Activated CD4-positive, alpha-beta memory T cell treated with anti-CD3 and anti-CD28 coated beads for 36 hours (primary cell): Measurements from ENCODE around the gene ITIH5. TPM values are rescaled to one million over a fixed set of nuclear protein-coding genes. Genes with fewer than 3 reads are reported as not detected.
"Not testable (repeated sequence)": the region's sequence is repeated elsewhere in the genome, so short reads cannot be mapped to it uniquely, and the experiment has no call there.

Source experiments
- CTCF ChIA-PET: fragments of 350-600 bp; sonication (Branson Sonifier 250); formaldehyde crosslinking; loops from one replicate; lab custom pipeline; 2021; ENCODE audit warnings: antibody characterized with exemption, inconsistent platforms; lab: Charles Lee
- POLR2A ChIA-PET: fragments of 350-600 bp; sonication (Branson Sonifier 250); formaldehyde crosslinking; loops from one replicate; lab custom pipeline; 2021; ENCODE audit warnings: antibody characterized with exemption; lab: Charles Lee
- DNase-seq: peaks from one replicate; pipeline ENCODE4 v3.0.0-alpha.2; 2020
- H3K27ac Mint-ChIP-seq: one replicate; pipeline ENCODE4 v1.8.0; 2021; ENCODE audit warnings: mixed read lengths
- H3K27me3 Mint-ChIP-seq: one replicate; pipeline ENCODE4 v1.8.0; 2021; ENCODE audit warnings: mixed read lengths
- H3K36me3 Mint-ChIP-seq: one replicate; pipeline ENCODE4 v1.8.0; 2021; ENCODE audit warnings: mixed read lengths
- H3K4me1 Mint-ChIP-seq: one replicate; pipeline ENCODE4 v1.8.0; 2021; ENCODE audit warnings: low read depth, mixed read lengths
- H3K4me3 Mint-ChIP-seq: one replicate; pipeline ENCODE4 v1.8.0; 2021; ENCODE audit warnings: mild to moderate bottlenecking, mixed read lengths
- H3K9me3 Mint-ChIP-seq: one replicate; pipeline ENCODE4 v1.8.0; 2021; ENCODE audit warnings: mixed read lengths
- intact Hi-C: fragments of 100-400 bp; cut with micrococcal nuclease; formaldehyde crosslinking; loops from one replicate; pipeline ENCODE4 v1.15.1; 2023
- total RNA-seq, 2 experiments: library from RNA; stranded (reverse); gene quantifications; one replicate each; pipeline ENCODE4 v1.2.3, GENCODE V29; 2021

The ITIH5 gene
- total RNA-seq, 2 experiments from 2014 or later = not detected

DNA sequence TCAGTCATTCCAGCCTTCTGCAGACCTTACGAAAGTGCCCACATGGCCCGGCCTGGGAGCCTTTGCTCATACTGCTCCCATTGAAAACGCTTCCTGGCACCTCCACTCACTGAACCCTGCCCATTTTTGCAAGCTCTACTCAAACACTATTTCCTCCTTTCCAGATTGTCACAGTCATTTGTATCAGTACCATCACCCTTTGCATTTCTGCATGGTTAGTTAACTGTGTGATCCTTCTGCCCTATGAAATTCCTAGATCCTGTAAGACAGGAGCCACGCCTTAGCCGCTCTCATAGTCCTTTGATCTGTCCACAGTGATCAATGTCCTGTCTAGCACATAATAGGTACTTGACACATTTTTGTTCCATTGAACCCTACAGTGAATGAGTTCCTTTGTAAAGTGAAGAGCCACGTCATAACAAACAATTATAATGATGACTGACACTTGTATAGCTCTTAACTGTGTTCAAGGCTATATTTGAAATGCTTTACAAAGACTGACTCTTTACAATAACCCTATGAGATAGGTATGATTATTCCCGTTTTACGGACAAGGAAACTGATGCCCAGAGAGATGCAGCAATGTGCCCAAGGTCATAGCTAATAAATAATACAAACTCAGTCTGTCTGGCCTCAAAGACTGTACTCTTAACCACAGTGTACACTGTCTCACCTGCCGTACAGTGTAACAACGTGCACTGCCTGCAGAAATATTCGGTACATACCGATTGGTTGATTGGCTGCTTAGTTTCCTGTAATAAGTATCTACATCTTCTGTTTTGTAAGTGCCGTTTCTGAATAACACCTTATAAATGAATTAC lies 19.8 kb upstream of the ITIH5 start:
- Mint-ChIP-seq H3K4me1 (peaks cover 14% of the 10 kb centered on the region), H3K27ac (no peak overlapping the region), H3K9me3 (peaks cover 19% of the 10 kb centered on the region), H3K27me3 (peaks cover 15% of the 10 kb centered on the region), H3K36me3 (peaks cover 3% of the 10 kb centered on the region), H3K4me3 (no peak overlapping the region)
- intact Hi-C loops = loop anchor here (1.0 to 10.0 kb wide), 4 partner anchors 161 to 1616 kb away; partner anchors contain the start of gene SFMBT2
- ChIA-PET POLR2A (interaction anchor here (1.0 kb wide), 1 partner anchor 161 kb away, joined by 3 read pairs; no protein-coding TSS in a partner anchor), CTCF (interaction anchor here (0.6 to 7.8 kb wide), 36 partner anchors 9 to 1617 kb away, joined by 3 to 150 read pairs (median 4); partner anchors contain the start of genes ATP5F1C, ITIH2 and KIN)
- DNase-seq = no peak

DNA sequence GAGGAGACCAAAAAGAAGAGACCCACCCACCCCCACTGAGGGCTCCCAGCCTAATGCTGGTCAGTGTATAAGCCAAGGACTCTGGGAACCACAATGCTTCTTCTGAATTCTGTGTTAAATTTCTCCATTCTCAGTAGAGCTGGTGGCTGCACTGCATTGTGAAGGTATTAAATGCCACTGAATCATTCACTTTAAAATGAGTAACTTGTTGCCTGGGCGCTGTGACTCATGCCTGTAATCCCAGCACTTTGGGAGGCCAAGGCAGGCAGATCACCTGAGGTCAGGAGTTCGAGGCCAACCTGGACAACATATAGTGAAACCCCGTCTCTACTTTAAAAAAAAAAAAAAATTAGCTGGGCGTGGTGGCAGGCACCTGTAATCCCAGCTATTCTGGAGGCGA lies 13.3 kb upstream of the ITIH5 start:
- H3K4me1 Mint-ChIP-seq, H3K27ac Mint-ChIP-seq, POLR2A ChIA-PET, H3K9me3 Mint-ChIP-seq, H3K4me3 Mint-ChIP-seq, H3K36me3 Mint-ChIP-seq: not testable (repeated sequence)
- peak; percentile 15 for DNase-seq
- intact Hi-C loops = loop anchor here (10.0 kb wide), 2 partner anchors 265 to 755 kb away; partner anchors contain the start of gene SFMBT2
- peaks cover 21% of the 10 kb centered on the region for H3K27me3 Mint-ChIP-seq
- CTCF ChIA-PET = interaction anchor here (1.1 kb wide), 1 partner anchor 12 kb away, joined by 3 read pairs; no protein-coding TSS in a partner anchor

DNA sequence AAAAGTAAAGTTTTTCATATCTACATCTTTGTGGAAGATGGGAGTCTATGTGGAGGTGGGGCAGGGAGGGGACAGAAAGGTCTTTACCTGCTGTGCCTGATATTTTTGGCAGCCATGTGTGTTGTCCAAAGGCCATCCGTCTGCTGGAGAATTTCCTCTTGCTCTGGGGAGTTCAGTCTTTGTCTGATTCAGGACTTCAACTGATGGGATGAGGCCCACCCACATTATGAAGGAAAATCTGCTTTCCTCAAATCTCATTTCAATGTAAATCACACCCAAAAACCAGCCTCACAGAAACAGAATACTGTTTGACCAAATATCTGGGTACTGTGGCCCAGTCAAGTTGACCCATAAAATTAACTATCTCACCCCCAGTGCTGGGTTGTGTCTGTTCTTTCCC lies 12.5 kb upstream of the ITIH5 start:
- Mint-ChIP-seq H3K4me1 (no peaks in the 10 kb centered on the region), H3K27me3 (peaks cover 23% of the 10 kb centered on the region), H3K9me3 (no peaks in the 10 kb centered on the region), H3K36me3 (no peaks in the 10 kb centered on the region), H3K4me3 (no peak overlapping the region), H3K27ac (no peak overlapping the region)
- DNase-seq = no peak
- POLR2A ChIA-PET = no interaction called here
- intact Hi-C loops = no loop called here
- CTCF ChIA-PET = no interaction called here

DNA sequence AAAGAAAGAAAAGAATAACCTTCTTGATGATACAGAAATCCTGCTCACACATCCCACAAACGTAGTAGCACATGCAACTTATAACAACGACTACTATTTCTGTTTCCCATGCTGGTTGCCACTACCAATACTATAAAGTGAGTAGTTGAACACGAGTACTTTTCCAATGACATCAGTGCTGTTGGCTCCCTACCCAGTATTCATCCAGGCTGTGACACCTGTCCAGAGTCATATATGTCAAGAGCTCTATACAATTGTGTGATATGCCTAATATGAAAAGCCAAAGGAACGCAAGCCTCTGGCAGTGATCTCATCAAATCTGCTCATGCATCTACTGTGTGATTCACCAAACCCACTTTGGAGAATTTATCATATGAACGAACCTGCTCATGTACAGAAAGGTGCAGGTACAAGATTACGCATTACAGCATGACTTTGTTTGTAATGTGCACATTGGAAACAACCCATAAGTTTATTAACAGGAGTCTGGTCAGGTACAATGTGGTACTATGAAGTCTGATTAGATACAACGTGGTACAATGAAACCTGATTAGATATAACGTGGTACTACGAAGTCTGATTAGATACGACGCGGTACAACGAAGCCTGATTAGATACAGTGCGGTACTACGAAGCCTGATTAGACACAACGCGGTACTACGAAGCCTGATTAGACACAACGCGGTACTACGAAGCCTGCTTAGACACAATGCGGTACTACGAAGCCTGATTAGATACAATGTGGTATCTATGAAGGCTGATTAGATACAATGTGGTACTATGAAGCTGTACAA lies 5.8 kb upstream of the ITIH5 start:
- intact Hi-C loops = no loop called here
- H3K4me3 Mint-ChIP-seq = no peak overlapping the region
- H3K9me3 Mint-ChIP-seq = no peaks in the 10 kb centered on the region
- ChIA-PET POLR2A (no interaction called here), CTCF (no interaction called here)
- H3K4me1 Mint-ChIP-seq = peaks cover 3% of the 10 kb centered on the region
- H3K27ac Mint-ChIP-seq = no peak overlapping the region
- H3K27me3 Mint-ChIP-seq = peaks cover 38% of the 10 kb centered on the region
- H3K36me3 Mint-ChIP-seq = no peaks in the 10 kb centered on the region
- DNase-seq = no peak

DNA sequence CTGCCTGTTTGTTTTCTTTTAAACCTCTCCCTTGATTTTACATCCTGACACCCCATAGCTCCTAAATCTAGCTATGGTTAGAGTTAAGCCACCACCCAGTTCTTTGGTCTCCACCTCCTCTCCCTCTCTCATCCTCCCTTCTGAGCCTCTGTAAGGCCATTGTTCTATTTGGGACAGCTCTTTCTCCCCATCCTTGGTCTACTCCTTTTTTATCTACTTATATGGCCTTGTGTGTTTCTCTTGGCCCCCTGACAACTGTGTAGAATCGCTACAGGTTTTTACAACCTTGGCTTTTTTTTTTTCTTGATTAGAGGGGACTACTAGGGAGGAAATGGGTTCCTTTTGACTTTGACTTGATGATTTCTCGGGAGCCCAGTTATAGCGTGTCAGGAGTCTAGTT lies 3.4 kb upstream of the ITIH5 start:
- DNase-seq = no peak
- H3K9me3 Mint-ChIP-seq = no peaks in the 10 kb centered on the region

DNA sequence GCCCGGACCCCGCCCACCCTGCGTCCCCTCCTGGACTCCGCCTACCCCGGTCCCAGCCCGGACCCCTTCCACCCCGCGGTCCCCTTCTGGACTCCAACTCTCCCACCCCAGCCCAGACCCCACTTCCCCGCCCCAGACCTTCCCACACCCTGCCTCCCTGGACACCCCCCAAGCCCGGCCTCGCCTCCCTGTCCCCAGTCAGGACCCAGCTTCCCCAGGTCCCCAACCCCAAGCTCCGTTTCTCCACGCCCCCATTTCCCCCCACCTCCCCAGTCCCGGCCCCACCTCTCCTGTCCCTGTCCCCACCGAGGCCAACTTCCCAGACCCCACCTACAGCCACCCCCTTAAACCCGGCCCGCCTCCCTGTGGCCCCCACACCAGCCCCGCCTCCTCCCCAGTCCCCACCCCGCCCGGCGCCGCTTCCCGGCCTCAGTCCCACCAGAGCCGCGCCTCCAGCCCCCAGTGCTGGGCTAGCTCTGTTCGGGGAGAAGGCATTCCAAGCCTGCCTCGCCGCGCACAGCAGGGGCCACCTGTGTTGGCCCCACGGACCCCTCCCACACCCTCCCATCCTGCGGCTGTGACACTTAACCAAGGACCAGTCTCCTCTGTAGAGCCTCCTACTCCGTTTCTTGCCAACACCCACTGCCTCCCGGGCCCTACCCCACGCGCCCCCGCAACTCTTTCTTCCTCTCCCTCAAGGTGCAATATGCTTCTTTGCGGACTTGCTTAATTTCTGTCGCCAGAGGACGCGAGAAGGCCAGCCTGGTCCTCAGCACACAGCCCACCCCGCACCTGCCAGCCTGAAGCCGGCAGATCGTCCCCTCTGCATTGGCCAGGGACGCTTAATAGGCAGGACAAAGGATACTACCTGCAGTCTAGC lies 736 bp upstream of the ITIH5 start:
- ChIA-PET POLR2A (no interaction called here), CTCF (no interaction called here)
- peaks cover 12% of the 10 kb centered on the region for H3K4me1 Mint-ChIP-seq
- no peak overlapping the region for H3K27ac Mint-ChIP-seq
- peak; percentile 13 for DNase-seq
- H3K4me3 Mint-ChIP-seq = peak overlapping the region; percentile 52
- intact Hi-C loops = no loop called here
- H3K9me3 Mint-ChIP-seq = no peaks in the 10 kb centered on the region
- peaks cover 39% of the 10 kb centered on the region for H3K27me3 Mint-ChIP-seq
- H3K36me3 Mint-ChIP-seq = no peaks in the 10 kb centered on the region

More for the DNA sequence above, 3.4 kb upstream of the ITIH5 start:
- intact Hi-C loops = no loop called here
- no peak overlapping the region for H3K27ac Mint-ChIP-seq
- peaks cover 42% of the 10 kb centered on the region for H3K27me3 Mint-ChIP-seq
- no peaks in the 10 kb centered on the region for H3K36me3 Mint-ChIP-seq
- CTCF ChIA-PET = interaction anchor here (0.6 to 1.0 kb wide), 3 partner anchors 19 to 145 kb away, joined by 3 to 4 read pairs (median 3); no protein-coding TSS in a partner anchor
- POLR2A ChIA-PET = no interaction called here
- H3K4me1 Mint-ChIP-seq = peaks cover 12% of the 10 kb centered on the region
- no peak overlapping the region for H3K4me3 Mint-ChIP-seq

DNA sequence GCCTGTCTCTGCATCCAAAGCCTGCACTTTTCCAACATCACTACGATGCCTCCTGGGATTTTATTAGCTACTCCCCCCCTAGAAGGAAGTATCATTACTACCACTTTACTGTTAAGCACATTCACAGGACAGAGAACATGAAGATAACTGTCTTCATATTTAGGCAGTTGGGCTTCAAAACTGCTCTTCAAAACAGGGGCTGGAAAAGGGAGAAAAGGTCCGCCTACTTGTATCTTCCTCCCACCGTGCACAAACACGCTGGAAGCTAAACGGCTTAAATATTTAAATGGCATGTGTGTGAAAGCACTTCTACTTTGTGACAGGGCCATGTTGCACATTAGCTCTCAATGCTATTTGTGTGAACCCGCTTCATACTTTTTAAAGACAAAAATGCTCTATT lies 999 bp downstream of the ITIH5 start:
- Mint-ChIP-seq H3K27ac (no peak overlapping the region), H3K4me3 (no peak overlapping the region), H3K27me3 (peaks cover 37% of the 10 kb centered on the region), H3K9me3 (no peaks in the 10 kb centered on the region), H3K4me1 (peaks cover 12% of the 10 kb centered on the region), H3K36me3 (no peaks in the 10 kb centered on the region)
- no peak for DNase-seq
- POLR2A ChIA-PET = no interaction called here
- intact Hi-C loops = no loop called here
- CTCF ChIA-PET = interaction anchor here (0.5 to 1.3 kb wide), 3 partner anchors 21 to 1568 kb away, joined by 3 read pairs; no protein-coding TSS in a partner anchor

DNA sequence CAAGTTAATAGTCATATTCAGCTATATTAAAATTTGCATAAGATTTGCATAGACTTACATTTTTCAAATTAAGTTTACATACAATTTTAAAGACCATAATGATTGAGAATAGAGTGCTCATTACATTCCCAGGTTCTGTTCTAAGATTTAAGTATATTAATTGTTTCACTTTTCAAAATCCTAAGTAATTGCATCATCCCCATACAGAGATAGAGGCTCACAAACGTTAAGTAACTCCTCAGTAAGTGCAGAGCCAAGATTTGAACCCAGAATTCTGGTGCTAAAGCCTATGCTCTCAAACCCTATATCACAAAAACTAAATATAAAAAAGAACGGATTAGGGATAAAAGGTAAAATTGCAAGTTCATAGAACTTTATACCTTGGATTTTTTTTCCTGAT lies 2.1 kb downstream of the ITIH5 start:
- intact Hi-C loops = no loop called here
- ChIA-PET CTCF (no interaction called here), POLR2A (no interaction called here)
- no peaks in the 10 kb centered on the region for H3K9me3 Mint-ChIP-seq
- no peaks in the 10 kb centered on the region for H3K36me3 Mint-ChIP-seq
- H3K4me1 Mint-ChIP-seq = peaks cover 12% of the 10 kb centered on the region
- no peak for DNase-seq
- H3K27me3 Mint-ChIP-seq = peaks cover 43% of the 10 kb centered on the region
- no peak overlapping the region for H3K27ac Mint-ChIP-seq
- H3K4me3 Mint-ChIP-seq = no peak overlapping the region

DNA sequence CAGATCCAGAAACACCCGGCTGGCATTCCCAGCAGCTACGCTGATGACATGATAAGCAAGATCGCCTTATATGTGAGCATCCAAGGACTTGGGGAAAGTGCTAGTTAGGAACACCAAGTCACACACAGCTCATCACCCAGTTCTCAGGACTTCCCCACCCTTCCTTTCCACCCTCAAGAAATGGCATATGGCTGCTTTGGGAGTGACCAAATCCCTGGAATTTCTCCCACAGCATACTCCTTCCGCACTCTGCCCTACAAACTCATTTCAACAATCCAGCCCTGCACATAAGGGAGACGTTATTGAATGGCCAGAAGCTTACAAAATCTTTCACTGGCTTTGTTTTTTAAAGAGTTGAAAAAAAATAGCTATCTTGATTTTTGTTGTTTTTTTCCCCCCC lies 4.2 kb downstream of the ITIH5 start:
- Mint-ChIP-seq H3K9me3 (no peaks in the 10 kb centered on the region), H3K27ac (no peak overlapping the region), H3K4me3 (no peak overlapping the region), H3K36me3 (no peaks in the 10 kb centered on the region), H3K27me3 (peaks cover 50% of the 10 kb centered on the region), H3K4me1 (peaks cover 9% of the 10 kb centered on the region)
- DNase-seq = no peak
- intact Hi-C loops = no loop called here
- ChIA-PET CTCF (interaction anchor here (2.1 kb wide), 1 partner anchor 25 kb away, joined by 7 read pairs; no protein-coding TSS in a partner anchor), POLR2A (no interaction called here)

DNA sequence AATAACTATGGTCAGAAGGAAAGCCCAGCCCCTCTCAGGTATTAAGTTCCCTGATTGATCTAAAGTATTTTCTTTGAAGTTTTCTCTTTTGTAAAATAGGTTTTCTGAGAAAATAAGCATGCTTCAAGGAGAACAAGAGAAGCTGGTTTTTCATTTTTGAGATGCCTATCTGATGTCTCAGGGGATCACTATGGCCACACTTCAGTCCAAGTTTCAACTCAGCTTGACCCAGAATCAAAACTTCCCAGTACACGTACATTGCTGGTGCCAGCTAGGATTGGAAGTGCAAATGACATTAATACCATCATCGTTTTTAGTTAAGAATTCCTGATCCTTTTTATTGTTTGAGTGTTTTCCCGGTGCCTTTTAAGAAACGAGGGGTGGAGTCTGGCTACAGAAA lies 7.2 kb downstream of the ITIH5 start:
- ChIA-PET CTCF (interaction anchor here (0.6 to 1.5 kb wide), 2 partner anchors 28 to 134 kb away, joined by 3 to 5 read pairs; no protein-coding TSS in a partner anchor), POLR2A (interaction anchor here (0.6 kb wide), 1 partner anchor 164 kb away, joined by 4 read pairs; no protein-coding TSS in a partner anchor)
- Mint-ChIP-seq H3K36me3 (no peaks in the 10 kb centered on the region), H3K4me1 (no peaks in the 10 kb centered on the region), H3K9me3 (no peaks in the 10 kb centered on the region), H3K4me3 (no peak overlapping the region), H3K27ac (no peak overlapping the region), H3K27me3 (peaks cover 36% of the 10 kb centered on the region)
- intact Hi-C loops = no loop called here
- DNase-seq = no peak

DNA sequence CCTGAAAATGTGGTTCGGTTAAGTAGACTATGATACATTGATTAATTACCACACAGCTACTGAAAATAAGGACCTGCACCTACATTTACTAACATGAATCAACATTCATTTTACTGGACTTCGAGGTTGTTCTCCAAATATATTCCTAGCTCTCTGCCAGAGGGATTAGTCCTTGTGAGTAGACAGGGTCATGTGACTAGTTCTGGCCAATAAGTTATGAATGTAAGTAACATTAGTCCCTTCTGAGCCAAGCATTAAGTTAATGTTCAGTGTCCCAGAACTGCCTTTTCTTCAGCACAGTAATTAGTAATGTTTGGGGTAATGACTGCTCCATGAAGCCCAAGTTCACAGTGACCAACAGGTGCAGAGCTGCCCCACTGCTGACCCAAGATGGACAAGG lies 9.2 kb downstream of the ITIH5 start:
- Mint-ChIP-seq H3K4me1 (no peaks in the 10 kb centered on the region), H3K9me3 (no peaks in the 10 kb centered on the region), H3K27me3 (peaks cover 31% of the 10 kb centered on the region), H3K4me3 (no peak overlapping the region), H3K27ac (no peak overlapping the region), H3K36me3 (no peaks in the 10 kb centered on the region)
- ChIA-PET CTCF (no interaction called here), POLR2A (no interaction called here)
- intact Hi-C loops = no loop called here
- no peak for DNase-seq
